ENCODE data around the gene FAM81A.
"Not testable (repeated sequence)": the region's sequence is repeated elsewhere in the genome, so short reads cannot be mapped to it uniquely, and the experiment has no call there.

Gene FAM81A

GRCh38 chr15:59400103-59400813 lies 37.7 kb upstream of the FAM81A start:
- Histone ChIP-seq H3K4me2 (peak overlapping the region in 8 of 11 experiments; percentile 29 to 88 (median 74); a peak in 16 of 22 replicates), H4K20me1 (no peaks in the 10 kb centered on the region), H3K36me3 (no peaks in the 10 kb centered on the region), H3K9ac (peak overlapping the region in 6 of 11 experiments; percentile 18 to 65 (median 44); a peak in 9 of 22 replicates), H3K27me3 (no peaks in the 10 kb centered on the region), H3K4me3 (peak overlapping the region in 1 of 10 experiments; percentile 10; a peak in 1 of 20 replicates), H3K4me1 (peaks cover 10 to 91% (median 46%) of the 10 kb centered on the region in 10 experiments), H3K9me3 (replicated peaks in 1 of 11) (no peaks in the 10 kb centered on the region), H3K27ac (peak overlapping the region in 8 of 11 experiments; percentile 19 to 82 (median 62); a peak in 14 of 22 replicates)
- TF ChIP-seq Cebpa-rat (IDR thresholded peaks at IDR 0.05), result no peak

- H3K4me2 ChIP-seq, result peak overlapping the region in 5 of 11 experiments; percentile 61 to 82 (median 73); a peak in 10 of 22 replicates
- H3K4me1 ChIP-seq, result peaks cover 13 to 96% (median 56%) of the 10 kb centered on the region in 10 experiments
Observed at GRCh38 chr15:59401051-59401823, 36.7 kb upstream of the FAM81A start.

GRCh38 chr15:59401824-59402569 lies 36.0 kb upstream of the FAM81A start:
- H3K4me3 ChIP-seq, result no peak overlapping the region
- peaks cover 21 to 96% (median 61%) of the 10 kb centered on the region in 10 experiments for H3K4me1 ChIP-seq

More at GRCh38 chr15:59401051-59401823, 36.7 kb upstream of the FAM81A start:
- H3K9me3 ChIP-seq (replicated peaks in 1 of 11); H3K9ac ChIP-seq; H3K4me3 ChIP-seq; H3K27me3 ChIP-seq; H4K20me1 ChIP-seq; H3K36me3 ChIP-seq: not testable (repeated sequence)
- peak overlapping the region in 2 of 11 experiments; percentile 14 to 29; a peak in 2 of 22 replicates for H3K27ac ChIP-seq

GRCh38 chr15:59405079-59405478 lies 32.9 kb upstream of the FAM81A start:
- Histone ChIP-seq H3K27ac (peak overlapping the region in 5 of 11 experiments; percentile 67 to 87 (median 72); a peak in 8 of 22 replicates), H3K4me3 (no peak overlapping the region), H3K36me3 (no peaks in the 10 kb centered on the region), H3K4me2 (peak overlapping the region in 7 of 11 experiments; percentile 53 to 95 (median 88); a peak in 12 of 22 replicates), H3K9me3 (replicated peaks in 1 of 11) (no peaks in the 10 kb centered on the region), H3K4me1 (peaks cover 11 to 96% (median 58%) of the 10 kb centered on the region in 10 experiments; a peak in 19 of 20 replicates), H4K20me1 (no peaks in the 10 kb centered on the region), H3K9ac (peak overlapping the region in 1 of 11 experiments; percentile 72; a peak in 2 of 22 replicates), H3K27me3 (no peaks in the 10 kb centered on the region)
- no peak for TF ChIP-seq Cebpa-rat (IDR thresholded peaks at IDR 0.05)

More at GRCh38 chr15:59401824-59402569, 36.0 kb upstream of the FAM81A start:
- H3K4me2 ChIP-seq, result peak overlapping the region in 5 of 11 experiments; percentile 61 to 82 (median 73); a peak in 9 of 22 replicates
- TF ChIP-seq Cebpa-rat (IDR thresholded peaks at IDR 0.05), result no peak
- no peaks in the 10 kb centered on the region for H3K36me3 ChIP-seq
- no peaks in the 10 kb centered on the region for H3K9me3 ChIP-seq (replicated peaks in 1 of 11)
- no peak overlapping the region for H3K9ac ChIP-seq
- H4K20me1 ChIP-seq, result no peaks in the 10 kb centered on the region
- peak overlapping the region in 2 of 11 experiments; percentile 14 to 29; a peak in 2 of 22 replicates for H3K27ac ChIP-seq
- no peaks in the 10 kb centered on the region for H3K27me3 ChIP-seq

GRCh38 chr15:59406446-59406845 lies 31.5 kb upstream of the FAM81A start:
- no peaks in the 10 kb centered on the region for H3K36me3 ChIP-seq
- H3K27ac ChIP-seq, result peak overlapping the region in 8 of 11 experiments; percentile 41 to 87 (median 68); a peak in 16 of 22 replicates
- TF ChIP-seq Cebpa-rat (IDR thresholded peaks at IDR 0.05), result peak in 6 of 11 experiments; percentile 25 to 87 (median 64); a peak in 11 of 22 replicates
- H3K9me3 ChIP-seq (replicated peaks in 1 of 11), result no peaks in the 10 kb centered on the region
- peaks cover 13 to 96% (median 60%) of the 10 kb centered on the region in 10 experiments; a peak in 19 of 20 replicates for H3K4me1 ChIP-seq
- H3K4me3 ChIP-seq, result peak overlapping the region in 5 of 10 experiments; percentile 2 to 50 (median 31); a peak in 5 of 20 replicates
- H3K4me2 ChIP-seq, result peak overlapping the region; percentile 30 to 95 (median 56); a peak in 20 of 22 replicates
- peak overlapping the region in 7 of 11 experiments; percentile 18 to 72 (median 50); a peak in 10 of 22 replicates for H3K9ac ChIP-seq
- H4K20me1 ChIP-seq, result no peaks in the 10 kb centered on the region
- H3K27me3 ChIP-seq, result no peaks in the 10 kb centered on the region

- Histone ChIP-seq H3K4me2 (peak overlapping the region in 8 of 11 experiments; percentile 46 to 95 (median 78); a peak in 14 of 22 replicates), H3K27ac (peak overlapping the region in 7 of 11 experiments; percentile 41 to 87 (median 70); a peak in 11 of 22 replicates), H4K20me1 (no peaks in the 10 kb centered on the region), H3K27me3 (no peaks in the 10 kb centered on the region), H3K9me3 (replicated peaks in 1 of 11) (no peaks in the 10 kb centered on the region), H3K4me3 (no peak overlapping the region; a peak in 1 of 20 replicates), H3K36me3 (no peaks in the 10 kb centered on the region), H3K9ac (peak overlapping the region in 2 of 11 experiments; percentile 19 to 72; a peak in 2 of 22 replicates), H3K4me1 (peaks cover 17 to 99% (median 65%) of the 10 kb centered on the region in 10 experiments)
- no peak for TF ChIP-seq Cebpa-rat (IDR thresholded peaks at IDR 0.05)
Observed at GRCh38 chr15:59407946-59408345, 30.0 kb upstream of the FAM81A start.

GRCh38 chr15:59410391-59410896 lies 27.5 kb upstream of the FAM81A start:
- Histone ChIP-seq H3K27me3 (no peaks in the 10 kb centered on the region), H3K4me1 (peaks cover 25 to 90% (median 66%) of the 10 kb centered on the region in 10 experiments), H3K36me3 (no peaks in the 10 kb centered on the region), H3K9ac (peak overlapping the region in 4 of 11 experiments; percentile 15 to 35 (median 32); a peak in 6 of 22 replicates), H3K4me3 (no peak overlapping the region; a peak in 1 of 20 replicates), H3K9me3 (replicated peaks in 1 of 11) (no peaks in the 10 kb centered on the region), H3K4me2 (peak overlapping the region in 7 of 11 experiments; percentile 11 to 95 (median 67); a peak in 13 of 22 replicates), H3K27ac (peak overlapping the region in 5 of 11 experiments; percentile 5 to 67 (median 45); a peak in 8 of 22 replicates), H4K20me1 (no peaks in the 10 kb centered on the region)
- no peak for TF ChIP-seq Cebpa-rat (IDR thresholded peaks at IDR 0.05)

GRCh38 chr15:59413577-59413976 lies 24.4 kb upstream of the FAM81A start:
- Histone ChIP-seq H3K9me3 (replicated peaks in 1 of 11) (no peaks in the 10 kb centered on the region), H3K4me1 (peaks cover 12 to 62% (median 38%) of the 10 kb centered on the region in 10 experiments), H3K36me3 (no peaks in the 10 kb centered on the region), H3K27me3 (0 out of 22 replicates have a peak, but pooled peaks cover 0 to 8% (median 0%) of the 10 kb centered on the region in 11 experiments), H4K20me1 (no peaks in the 10 kb centered on the region), H3K9ac (no peak overlapping the region), H3K4me3 (no peak overlapping the region), H3K4me2 (peak overlapping the region in 10 of 11 experiments; percentile 8 to 95 (median 46); a peak in 14 of 22 replicates), H3K27ac (no peak overlapping the region)
- no peak for TF ChIP-seq Cebpa-rat (IDR thresholded peaks at IDR 0.05)

All from BLaER1 treated with 17β-estradiol and CSF1 and Interleukin-3, amounts not matched to agents 10 nM and 100 nM (cell line).